ENCODE results near the gene HP1BP3.
A peak's percentile ranks its signal among the peaks of the same experiment; 100 is the strongest.

The HP1BP3 gene

GRCh38 chr1:20751462-20751990, 35.6 kb downstream of the HP1BP3 start:
- no peak for DNase-seq (ENCODE audit: low read depth)
- TF ChIP-seq, protein P1, sequence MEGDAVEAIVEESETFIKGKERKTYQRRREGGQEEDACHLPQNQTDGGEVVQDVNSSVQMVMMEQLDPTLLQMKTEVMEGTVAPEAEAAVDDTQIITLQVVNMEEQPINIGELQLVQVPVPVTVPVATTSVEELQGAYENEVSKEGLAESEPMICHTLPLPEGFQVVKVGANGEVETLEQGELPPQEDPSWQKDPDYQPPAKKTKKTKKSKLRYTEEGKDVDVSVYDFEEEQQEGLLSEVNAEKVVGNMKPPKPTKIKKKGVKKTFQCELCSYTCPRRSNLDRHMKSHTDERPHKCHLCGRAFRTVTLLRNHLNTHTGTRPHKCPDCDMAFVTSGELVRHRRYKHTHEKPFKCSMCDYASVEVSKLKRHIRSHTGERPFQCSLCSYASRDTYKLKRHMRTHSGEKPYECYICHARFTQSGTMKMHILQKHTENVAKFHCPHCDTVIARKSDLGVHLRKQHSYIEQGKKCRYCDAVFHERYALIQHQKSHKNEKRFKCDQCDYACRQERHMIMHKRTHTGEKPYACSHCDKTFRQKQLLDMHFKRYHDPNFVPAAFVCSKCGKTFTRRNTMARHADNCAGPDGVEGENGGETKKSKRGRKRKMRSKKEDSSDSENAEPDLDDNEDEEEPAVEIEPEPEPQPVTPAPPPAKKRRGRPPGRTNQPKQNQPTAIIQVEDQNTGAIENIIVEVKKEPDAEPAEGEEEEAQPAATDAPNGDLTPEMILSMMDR (conservative IDR thresholded peaks at IDR 0.05; ENCODE audit: control insufficient read depth, insufficient read depth, low read depth, low read length): no peak
- H3K4me3 ChIP-seq (ENCODE audit: control insufficient read depth, low read depth, low read length): no peak overlapping the region

DNA sequence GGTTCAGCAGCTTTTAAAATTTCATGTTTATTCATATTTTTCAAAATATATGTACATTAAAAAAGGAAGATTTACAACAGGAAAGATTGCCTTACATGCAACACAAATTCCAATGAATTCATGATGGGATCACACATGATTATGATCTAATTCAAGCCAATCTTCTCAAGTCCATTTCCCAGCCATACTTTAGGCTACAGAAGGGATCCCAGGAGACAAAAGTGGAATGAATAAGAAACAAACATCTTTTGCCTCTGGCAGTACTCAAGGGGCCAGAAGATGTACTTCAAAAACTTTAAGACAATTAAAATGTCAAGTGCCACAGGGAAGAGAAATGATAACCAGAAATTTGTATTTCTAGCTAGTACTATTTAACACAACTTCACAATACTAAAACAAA, 44.4 kb downstream of the HP1BP3 start:
- no peak overlapping the region for H3K4me3 ChIP-seq (ENCODE audit: control insufficient read depth, low read depth, low read length)
- DNase-seq (ENCODE audit: low read depth): peak; percentile 28
- TF ChIP-seq, protein P1 (conservative IDR thresholded peaks at IDR 0.05; ENCODE audit: control insufficient read depth, insufficient read depth, low read depth, low read length): no peak

DNA sequence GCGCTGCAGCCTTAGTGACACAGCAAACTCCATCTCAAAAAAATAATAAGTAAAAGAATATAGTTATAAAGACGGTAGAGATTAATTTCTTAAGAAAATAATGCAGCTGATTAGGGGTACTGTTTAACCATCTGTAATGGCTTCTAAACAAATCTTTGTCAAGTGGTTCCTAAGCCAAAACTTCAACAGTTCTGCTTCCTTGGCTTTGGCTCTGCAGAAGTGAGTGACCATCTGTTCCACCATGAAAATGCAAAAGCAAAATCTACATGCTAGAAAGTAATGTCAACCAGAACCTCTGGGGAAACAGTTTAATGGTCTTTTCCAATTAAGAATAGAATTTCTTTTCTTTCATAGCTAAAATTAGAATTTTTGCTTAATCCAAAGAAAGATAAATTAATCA, 46.3 kb downstream of the HP1BP3 start:
- no peak overlapping the region for H3K4me3 ChIP-seq (ENCODE audit: control insufficient read depth, low read depth, low read length)
- TF ChIP-seq, protein P1 (conservative IDR thresholded peaks at IDR 0.05; ENCODE audit: control insufficient read depth, insufficient read depth, low read depth, low read length): no peak
- DNase-seq (ENCODE audit: low read depth): no peak

- no peak overlapping the region for H3K4me3 ChIP-seq (ENCODE audit: control insufficient read depth, low read depth, low read length)
- TF ChIP-seq, protein P1 (conservative IDR thresholded peaks at IDR 0.05; ENCODE audit: control insufficient read depth, insufficient read depth, low read depth, low read length): no peak
- peak; percentile 64 for DNase-seq (ENCODE audit: low read depth)
Measured at GRCh38 chr1:20739225-20739624, 47.9 kb downstream of the HP1BP3 start.

DNA sequence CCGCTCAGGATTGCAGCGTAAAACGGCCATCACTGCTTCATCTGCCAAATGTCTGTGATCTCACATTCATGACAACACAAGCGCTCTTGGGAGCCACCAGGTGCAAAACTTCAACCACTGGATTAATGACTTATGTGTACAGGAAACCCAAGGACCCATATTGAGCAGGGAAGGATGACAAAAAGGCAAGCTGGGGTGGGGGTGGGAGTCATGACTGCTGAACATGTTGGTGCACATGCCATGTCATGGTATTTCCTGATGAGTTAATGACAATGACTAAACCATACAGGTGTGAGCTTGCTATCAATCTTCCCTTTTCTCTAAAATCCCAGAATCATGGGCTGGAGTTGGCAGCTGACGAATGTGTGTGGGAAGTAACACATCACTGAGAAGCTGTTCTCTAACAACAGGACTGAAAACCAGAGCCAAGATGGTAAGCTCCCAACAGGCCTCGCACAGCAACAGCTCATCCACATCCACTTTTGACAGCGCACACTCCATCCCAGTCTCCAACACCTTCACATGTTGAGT, 51.5 kb downstream of the HP1BP3 start:
- DNase-seq (ENCODE audit: low read depth): no peak
- TF ChIP-seq, protein P1 (conservative IDR thresholded peaks at IDR 0.05; ENCODE audit: control insufficient read depth, insufficient read depth, low read depth, low read length): no peak
- no peak overlapping the region for H3K4me3 ChIP-seq (ENCODE audit: control insufficient read depth, low read depth, low read length)

DNA sequence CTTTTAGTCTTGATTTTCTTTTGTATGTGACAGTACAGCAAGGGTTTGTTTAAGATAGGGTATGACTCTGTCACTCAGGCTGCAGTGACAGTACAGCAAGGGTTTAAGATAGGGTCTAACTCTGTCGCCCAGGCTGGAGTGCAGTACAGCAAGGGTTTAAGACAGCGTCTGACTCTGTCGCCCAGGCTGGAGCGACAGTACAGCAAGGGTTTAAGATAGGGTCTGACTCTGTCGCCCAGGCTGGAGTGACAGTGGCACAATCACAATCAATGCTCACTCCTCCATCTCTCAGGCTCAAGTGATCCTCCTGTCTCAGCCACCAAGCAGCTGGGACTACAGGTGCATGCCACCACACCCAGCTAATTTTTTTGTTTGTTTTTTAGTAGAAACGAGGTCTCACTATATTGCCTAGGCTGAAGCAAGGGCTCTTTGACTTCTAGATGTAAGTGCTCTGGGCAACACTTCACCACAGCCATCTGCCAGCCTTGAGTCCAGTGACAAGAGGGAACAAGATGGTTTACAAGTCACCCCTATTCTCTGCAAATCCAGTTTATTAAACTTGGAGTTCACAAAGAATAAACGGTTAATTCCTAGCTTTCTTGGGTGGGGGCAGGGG, 53.6 kb downstream of the HP1BP3 start:
- TF ChIP-seq, protein P1 (conservative IDR thresholded peaks at IDR 0.05; ENCODE audit: control insufficient read depth, insufficient read depth, low read depth, low read length): no peak
- no peak for DNase-seq (ENCODE audit: low read depth)
- no peak overlapping the region for H3K4me3 ChIP-seq (ENCODE audit: control insufficient read depth, low read depth, low read length)

Measured in fibroblast of mammary gland (primary cell).